GM18507 (cell line): ENCODE measurements around the gene GFM1.

Experiments
- DNase-seq: peaks from one replicate; pipeline ENCODE4 v3.0.0; 2011; ENCODE audit warnings: low read depth; ENCODE audit not compliant: insufficient read length; ENCODE audit errors: extremely low spot score
- FAIRE-seq: peaks from 2 replicates; lab custom pipeline; 2011; peaks lifted over from hg19 to GRCh38; lab: Jason Lieb, UNC

The GFM1 gene

DNA sequence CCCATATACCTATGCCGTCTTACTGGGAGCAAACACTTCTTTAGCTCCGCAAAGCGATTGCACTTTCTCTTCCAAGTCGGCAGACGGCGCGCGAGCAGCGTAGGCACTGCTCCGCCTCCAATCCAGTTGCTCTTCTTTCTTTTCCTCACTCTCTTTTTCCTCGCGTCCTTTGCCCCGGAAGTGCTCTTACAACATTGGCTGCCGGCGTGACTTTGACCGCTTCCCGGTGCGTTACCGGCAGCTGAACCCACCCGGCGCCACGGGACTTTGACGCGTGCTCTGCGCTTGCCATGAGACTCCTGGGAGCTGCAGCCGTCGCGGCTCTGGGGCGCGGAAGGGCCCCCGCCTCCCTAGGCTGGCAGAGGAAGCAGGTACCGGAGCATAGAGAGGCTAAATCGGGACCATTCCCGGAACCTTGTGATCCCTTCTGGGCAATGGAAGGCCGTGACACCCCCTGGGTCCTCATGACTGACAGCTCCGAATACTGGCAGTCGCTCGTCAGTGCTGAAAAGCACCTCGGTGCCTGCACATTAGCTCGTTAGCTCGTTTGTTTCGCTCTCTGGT is at the start of gene GFM1:
TSS of gene GFM1 (plus strand) at position 183 of the 564 bp plus-strand sequence. CDS start at position 291, 108 bp downstream.
- FAIRE-seq (peak; percentile 96), DNase-seq (peak; percentile 69)

DNA sequence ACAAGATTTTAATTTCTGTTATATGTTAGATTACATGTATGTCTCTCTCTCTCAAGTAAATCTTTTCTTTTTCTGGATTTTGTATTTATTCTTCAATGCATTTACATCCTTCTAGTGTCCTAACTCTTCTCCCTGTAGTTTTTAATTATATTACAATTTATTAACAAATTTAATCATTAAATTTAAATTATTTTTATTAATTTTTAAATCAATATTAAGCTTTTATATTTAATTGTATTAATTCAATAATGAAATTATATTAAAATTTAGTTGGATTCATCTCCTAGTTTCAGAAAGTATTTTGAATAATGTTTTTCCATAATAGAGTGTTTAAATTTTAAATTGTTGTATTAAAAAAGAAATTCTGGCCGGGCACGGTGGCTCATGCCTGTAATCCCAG is 43.5 kb upstream of the GFM1 start:
- no peak for FAIRE-seq

GRCh38 chr3:158602227-158602626 is 42.1 kb upstream of the GFM1 start:
- FAIRE-seq (no peak), DNase-seq (no peak)

More for the DNA sequence above, 43.5 kb upstream of the GFM1 start:
- no peak for DNase-seq

- DNase-seq (no peak), FAIRE-seq (no peak)
Observed at GRCh38 chr3:158617982-158618875, 26.1 kb upstream of the GFM1 start.

GRCh38 chr3:158625881-158626280 is 18.4 kb upstream of the GFM1 start:
- FAIRE-seq (no peak), DNase-seq (no peak)

DNA sequence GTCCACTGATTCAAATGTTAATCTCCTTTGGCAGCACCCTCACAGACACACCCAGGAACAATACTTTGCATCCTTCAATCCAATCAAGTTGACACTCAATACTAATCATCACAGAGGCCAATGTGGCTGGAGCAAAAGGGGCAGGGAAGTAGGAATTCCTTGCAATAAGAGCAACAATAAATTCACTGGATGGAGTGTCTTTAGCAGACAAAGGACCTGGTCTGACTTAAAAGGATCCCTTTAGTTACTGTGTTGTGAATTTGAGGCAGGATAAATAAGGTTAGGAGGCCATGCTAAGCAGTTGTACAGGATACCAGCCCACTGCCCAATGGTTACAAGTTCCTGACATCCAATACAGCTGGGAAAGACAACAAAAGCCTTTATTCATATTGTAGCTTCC is 12.3 kb upstream of the GFM1 start:
- FAIRE-seq (no peak), DNase-seq (no peak)

- DNase-seq (no peak), FAIRE-seq (no peak)
Observed at GRCh38 chr3:158640646-158641045, 3.7 kb upstream of the GFM1 start.

DNA sequence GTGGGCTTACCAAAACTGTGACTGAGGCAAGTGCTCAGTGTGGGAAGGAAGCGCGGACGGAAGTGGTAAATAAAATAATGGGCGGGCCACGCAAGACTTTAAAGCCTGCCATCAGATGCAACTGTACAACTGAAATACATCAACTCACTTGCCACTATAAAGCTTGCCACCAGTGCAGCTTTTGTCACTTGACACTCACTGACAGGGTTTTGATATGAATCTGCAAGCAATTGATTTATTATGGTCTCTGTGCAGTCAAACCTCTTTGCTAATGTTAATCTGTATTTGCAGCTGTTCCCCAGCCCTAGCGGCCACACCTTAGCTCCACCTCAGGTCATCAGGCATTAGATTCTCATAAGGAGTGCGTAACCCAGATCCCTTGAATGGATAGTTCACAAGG is 2.3 kb upstream of the GFM1 start:
- DNase-seq (no peak), FAIRE-seq (no peak)

DNA sequence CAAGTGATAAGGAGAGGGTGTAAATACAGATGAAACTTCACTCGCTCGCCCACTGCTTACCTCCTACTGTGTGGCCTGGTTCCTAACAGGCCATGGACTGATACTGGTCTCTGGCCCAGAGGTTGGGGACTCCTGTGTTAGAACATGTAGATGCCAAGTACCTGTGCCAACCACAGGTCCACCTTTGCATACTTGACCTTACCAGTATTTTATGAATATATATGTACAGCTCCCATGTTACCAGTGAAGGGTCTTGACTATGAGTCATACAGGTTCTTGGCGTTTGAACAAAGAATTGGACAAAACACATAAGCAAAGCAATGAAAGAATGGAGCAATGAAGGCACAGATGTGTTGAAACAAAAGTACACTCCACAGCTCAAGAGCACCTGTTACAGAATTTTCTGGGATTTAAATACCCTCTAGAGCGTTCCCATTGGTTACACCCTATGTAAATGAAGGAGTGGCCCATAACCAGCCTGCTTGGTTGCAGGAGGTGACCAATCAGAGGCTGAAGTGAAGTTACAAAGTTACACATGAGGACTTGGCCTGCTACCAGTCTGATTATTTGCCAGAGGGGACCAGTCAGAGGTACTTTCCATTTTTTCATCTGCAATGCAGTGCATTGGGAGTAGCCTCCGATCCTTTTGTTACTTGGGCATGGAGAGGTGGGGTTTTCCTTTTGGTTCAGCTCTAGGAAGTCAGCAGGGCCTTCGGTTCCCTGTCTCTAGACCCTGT is 1.7 kb upstream of the GFM1 start:
- DNase-seq (no peak), FAIRE-seq (no peak)

DNA sequence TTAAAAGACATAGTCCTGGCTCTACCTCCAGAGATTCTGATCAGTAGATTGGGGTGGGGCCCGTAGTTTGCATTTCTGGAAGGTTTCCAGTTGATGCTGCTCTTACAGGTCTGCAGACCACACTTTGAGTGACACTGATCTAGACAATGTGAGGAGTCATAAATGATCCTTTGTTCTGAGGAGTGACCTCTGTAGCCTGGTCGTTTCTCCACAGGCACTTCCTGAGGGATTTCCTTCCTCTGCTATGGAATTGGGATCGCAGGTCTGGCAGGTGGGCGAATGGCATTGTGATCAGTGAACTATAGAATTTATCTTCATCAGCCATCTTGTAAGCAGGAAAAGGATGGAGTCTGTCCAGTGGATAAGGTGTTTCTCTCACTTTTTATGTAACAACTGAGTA is 5.5 kb downstream of the GFM1 start:
- DNase-seq, result no peak
- FAIRE-seq, result no peak

DNA sequence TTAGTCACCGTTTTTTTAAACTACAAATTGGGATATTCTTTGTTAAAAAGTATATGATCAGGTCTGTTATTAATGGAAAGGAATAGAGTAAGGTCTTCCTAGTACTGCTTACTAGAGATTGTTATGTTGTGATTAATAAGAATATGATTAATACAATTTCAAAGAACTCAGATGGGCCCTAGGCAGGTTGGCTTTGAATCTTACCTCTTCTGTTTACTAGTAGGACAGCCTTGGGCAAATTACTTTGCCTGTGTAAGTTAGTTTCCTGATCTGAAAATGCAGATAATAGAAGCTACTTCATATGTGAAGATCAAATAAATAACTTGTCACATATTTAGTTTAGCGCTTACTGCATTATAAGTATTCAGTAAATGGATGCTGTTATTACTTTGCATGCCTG is 6.9 kb downstream of the GFM1 start:
- no peak for DNase-seq
- no peak for FAIRE-seq

DNA sequence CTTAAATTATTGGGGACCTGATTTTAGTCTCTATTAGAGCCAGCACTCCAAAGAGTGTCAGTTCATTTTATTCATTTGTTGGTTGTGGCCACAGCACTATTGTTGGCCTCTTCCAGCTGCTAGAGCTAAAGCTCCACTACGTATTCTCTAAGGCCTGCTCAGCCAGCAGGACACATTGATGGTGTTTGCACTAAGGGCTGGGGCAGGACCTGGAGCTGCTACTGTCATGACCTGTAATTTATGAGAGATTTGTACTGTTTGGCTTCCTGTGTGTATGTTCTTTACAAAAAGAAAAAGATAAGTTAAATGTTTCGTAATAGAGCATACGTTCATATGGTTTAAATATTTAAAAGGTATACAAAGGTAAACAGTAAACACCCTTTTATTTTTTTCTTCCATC is 8.1 kb downstream of the GFM1 start:
- no peak for DNase-seq
- FAIRE-seq, result no peak

DNA sequence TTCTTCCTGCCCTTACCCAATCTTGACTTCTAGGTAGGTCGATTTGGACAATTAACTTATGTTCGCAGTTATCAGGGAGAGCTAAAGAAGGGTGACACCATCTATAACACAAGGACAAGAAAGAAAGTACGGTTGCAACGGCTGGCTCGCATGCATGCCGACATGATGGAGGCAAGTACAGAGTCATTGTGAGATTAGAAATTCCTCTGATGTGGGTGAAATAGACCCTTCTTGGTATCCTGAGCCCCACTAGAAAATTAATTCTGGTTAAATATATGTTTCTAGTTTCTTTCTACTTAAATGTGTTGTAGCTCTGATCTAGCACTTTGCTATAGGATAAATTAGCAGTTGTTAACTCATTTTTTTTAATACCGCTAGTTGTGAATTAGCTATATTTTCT is 14.6 kb downstream of the GFM1 start:
- no peak for DNase-seq

GRCh38 chr3:158659454-158660237 is 15.3 kb downstream of the GFM1 start:
- DNase-seq, result no peak
- FAIRE-seq, result peak; percentile 69

More for the DNA sequence above, 14.6 kb downstream of the GFM1 start:
- no peak for FAIRE-seq

GRCh38 chr3:158660711-158661110 is 16.4 kb downstream of the GFM1 start:
- FAIRE-seq (no peak), DNase-seq (no peak)

- DNase-seq, result no peak
- FAIRE-seq, result no peak
Observed at GRCh38 chr3:158663246-158663645, 18.9 kb downstream of the GFM1 start.

GRCh38 chr3:158663832-158664231 is 19.5 kb downstream of the GFM1 start:
- no peak for FAIRE-seq
- DNase-seq, result no peak

- FAIRE-seq, result no peak
- no peak for DNase-seq
Observed at GRCh38 chr3:158666416-158666815, 22.1 kb downstream of the GFM1 start.

GRCh38 chr3:158668506-158668905 is 24.2 kb downstream of the GFM1 start:
- no peak for FAIRE-seq
- no peak for DNase-seq

DNA sequence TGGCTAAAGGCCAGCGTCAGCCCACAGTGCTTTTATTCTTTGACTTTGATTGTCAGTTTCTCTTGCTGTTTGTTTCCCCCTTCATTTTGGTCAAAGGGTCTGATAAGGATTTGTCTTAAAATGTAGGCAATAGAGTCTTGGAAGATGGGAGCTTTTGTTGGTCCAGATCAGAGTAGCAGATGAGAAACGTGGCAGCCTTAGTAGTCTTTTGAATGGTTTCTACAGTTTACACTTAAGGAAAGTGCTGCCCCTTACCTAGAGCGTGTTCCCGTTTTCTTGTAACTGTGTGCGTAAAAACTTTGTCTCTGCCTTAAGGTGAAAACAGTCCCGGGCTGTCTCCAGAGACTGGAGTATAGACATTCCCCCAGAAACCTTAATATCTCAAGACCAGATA is 27.5 kb downstream of the GFM1 start:
- no peak for DNase-seq
- FAIRE-seq, result peak; percentile 35
